Colonic mucosa (tissue), 4 donors: Measurements from ENCODE around the gene C11orf91. TPM values are rescaled to one million over a fixed set of nuclear protein-coding genes. Genes with fewer than 3 reads are reported as not detected.

ENCODE experiments used
- DNase-seq: peaks from one replicate; pipeline ENCODE4 v3.0.0-alpha.2; 2020
- H3K27ac ChIP-seq: fragments of 200-600 bp; one replicate; pipeline ENCODE4 v1.8.0; 2021
- H3K27me3 ChIP-seq: fragments of 200-600 bp; one replicate; pipeline ENCODE4 v1.8.0; 2021
- H3K36me3 ChIP-seq: fragments of 200-600 bp; one replicate; pipeline ENCODE4 v1.8.0; 2021
- H3K4me1 ChIP-seq: fragments of 200-600 bp; one replicate; pipeline ENCODE4 v1.8.0; 2021; ENCODE audit warnings: mild to moderate bottlenecking
- H3K4me3 ChIP-seq: fragments of 200-600 bp; one replicate; pipeline ENCODE4 v1.8.0; 2021
- H3K9ac ChIP-seq, 2 donors: one replicate each; pipeline ENCODE4 v1.7.0; 2013; ENCODE audit warnings: control low read depth in 2 of 2, low read depth in 2 of 2, low read length in 2 of 2
- H3K9me3 ChIP-seq: fragments of 200-600 bp; one replicate; pipeline ENCODE4 v1.8.0; 2021
- intact Hi-C: fragments of 100-400 bp; cut with DNase I; formaldehyde crosslinking; loops from one replicate; pipeline ENCODE4 v1.14.1; 2022
- total RNA-seq, 2 donors: library from RNA; stranded (reverse); fragmentation: NEBNext Ultra II Directional in 1 of 2; extraction: Animal tissue kit (Norgen Biotek cat#: 25700) in 1 of 2; gene quantifications; one replicate each; pipeline ENCODE4 v1.2.1, GENCODE V29; 2021
- TF ChIP-seq, protein P1 (sequence below): fragments of 200-600 bp; IDR thresholded peaks from one replicate; pipeline ENCODE4 v1.8.0; 2022; ENCODE audit warnings: antibody characterized with exemption, mild to moderate bottlenecking
- donor health status: healthy.
- donor health status: DM: no; HTN: no; CAD: no.
- donor health status: DM: no; HTN: no; CAD: no.

C11orf91 gene
- total RNA-seq, 2 donors from 2014 or later, result not detected

- DNase-seq, result no peak
- Histone ChIP-seq H3K9ac (no peak overlapping the region), H3K27me3 (no peaks in the 10 kb centered on the region), H3K36me3 (no peaks in the 10 kb centered on the region), H3K27ac (no peak overlapping the region), H3K4me3 (no peak overlapping the region), H3K4me1 (no peaks in the 10 kb centered on the region), H3K9me3 (no peaks in the 10 kb centered on the region)
- TF ChIP-seq, protein P1, sequence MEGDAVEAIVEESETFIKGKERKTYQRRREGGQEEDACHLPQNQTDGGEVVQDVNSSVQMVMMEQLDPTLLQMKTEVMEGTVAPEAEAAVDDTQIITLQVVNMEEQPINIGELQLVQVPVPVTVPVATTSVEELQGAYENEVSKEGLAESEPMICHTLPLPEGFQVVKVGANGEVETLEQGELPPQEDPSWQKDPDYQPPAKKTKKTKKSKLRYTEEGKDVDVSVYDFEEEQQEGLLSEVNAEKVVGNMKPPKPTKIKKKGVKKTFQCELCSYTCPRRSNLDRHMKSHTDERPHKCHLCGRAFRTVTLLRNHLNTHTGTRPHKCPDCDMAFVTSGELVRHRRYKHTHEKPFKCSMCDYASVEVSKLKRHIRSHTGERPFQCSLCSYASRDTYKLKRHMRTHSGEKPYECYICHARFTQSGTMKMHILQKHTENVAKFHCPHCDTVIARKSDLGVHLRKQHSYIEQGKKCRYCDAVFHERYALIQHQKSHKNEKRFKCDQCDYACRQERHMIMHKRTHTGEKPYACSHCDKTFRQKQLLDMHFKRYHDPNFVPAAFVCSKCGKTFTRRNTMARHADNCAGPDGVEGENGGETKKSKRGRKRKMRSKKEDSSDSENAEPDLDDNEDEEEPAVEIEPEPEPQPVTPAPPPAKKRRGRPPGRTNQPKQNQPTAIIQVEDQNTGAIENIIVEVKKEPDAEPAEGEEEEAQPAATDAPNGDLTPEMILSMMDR, result no peak
- intact Hi-C loops, result no loop called here
These were observed 41.1 kb downstream of the C11orf91 start for GRCh38 chr11:33659370-33660139.

DNA sequence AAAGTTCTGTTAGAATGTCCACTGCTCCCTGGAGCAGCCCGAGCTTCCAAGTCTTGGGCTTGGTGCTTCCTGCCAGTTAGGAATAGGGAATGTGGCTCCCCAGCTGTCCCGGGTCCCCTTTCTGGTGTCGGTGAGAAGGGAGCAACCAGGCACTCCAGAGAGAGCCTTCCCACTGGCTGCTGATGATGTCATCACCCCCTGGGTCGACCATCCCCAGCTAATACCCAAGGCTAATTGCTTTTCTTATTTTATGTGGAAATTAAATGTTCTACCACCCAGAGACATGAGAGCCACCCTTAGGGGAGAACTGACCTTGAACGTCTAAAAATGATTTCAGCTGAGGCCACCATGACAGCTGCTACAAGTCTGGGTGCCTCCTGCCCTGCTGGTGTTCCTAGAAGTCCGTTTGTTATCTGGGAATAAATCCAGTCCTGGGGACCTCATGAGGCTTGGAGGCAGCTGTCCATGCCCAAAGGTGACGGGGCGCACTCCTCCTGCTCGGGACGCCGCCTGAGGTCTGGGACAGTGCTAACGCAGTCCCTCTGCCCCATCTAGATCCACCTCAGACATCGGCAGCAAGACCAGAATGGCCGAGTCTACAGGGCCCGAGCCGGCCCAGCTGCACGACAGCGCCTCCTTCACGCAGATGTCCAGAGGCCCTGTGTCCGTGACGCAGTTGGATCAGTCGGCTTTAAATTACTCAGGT is 42.3 kb downstream of the C11orf91 start:
- no peaks in the 10 kb centered on the region for H3K27me3 ChIP-seq
- no peak for DNase-seq
- no peaks in the 10 kb centered on the region for H3K4me1 ChIP-seq
- H3K4me3 ChIP-seq, result no peak overlapping the region
- no peaks in the 10 kb centered on the region for H3K36me3 ChIP-seq
- H3K9ac ChIP-seq, result no peak overlapping the region
- intact Hi-C loops, result no loop called here
- TF ChIP-seq, protein P1, result no peak
- H3K27ac ChIP-seq, result no peak overlapping the region
- H3K9me3 ChIP-seq, result no peaks in the 10 kb centered on the region

- no peaks in the 10 kb centered on the region for H3K36me3 ChIP-seq
- H3K9me3 ChIP-seq, result no peaks in the 10 kb centered on the region
- no peak overlapping the region for H3K4me3 ChIP-seq
- no peak for DNase-seq
- no peaks in the 10 kb centered on the region for H3K27me3 ChIP-seq
- intact Hi-C loops, result no loop called here
- no peaks in the 10 kb centered on the region for H3K4me1 ChIP-seq
- H3K9ac ChIP-seq, result no peak overlapping the region
- TF ChIP-seq, protein P1, result no peak
- no peak overlapping the region for H3K27ac ChIP-seq
These were observed 42.9 kb downstream of the C11orf91 start for GRCh38 chr11:33657757-33658156.

- no peak for DNase-seq
- no peaks in the 10 kb centered on the region for H3K9me3 ChIP-seq
- TF ChIP-seq, protein P1, result no peak
- H3K27ac ChIP-seq, result no peak overlapping the region
- intact Hi-C loops, result no loop called here
- no peak overlapping the region for H3K4me3 ChIP-seq
- no peaks in the 10 kb centered on the region for H3K4me1 ChIP-seq
- no peaks in the 10 kb centered on the region for H3K27me3 ChIP-seq
- no peak overlapping the region for H3K9ac ChIP-seq
- H3K36me3 ChIP-seq, result no peaks in the 10 kb centered on the region
These were observed 43.9 kb downstream of the C11orf91 start for GRCh38 chr11:33656768-33657167.

GRCh38 chr11:33655842-33656600 is 44.6 kb downstream of the C11orf91 start:
- intact Hi-C loops, result no loop called here
- Histone ChIP-seq H3K4me1 (no peaks in the 10 kb centered on the region), H3K9me3 (no peaks in the 10 kb centered on the region), H3K27ac (no peak overlapping the region), H3K9ac (no peak overlapping the region), H3K27me3 (no peaks in the 10 kb centered on the region), H3K36me3 (no peaks in the 10 kb centered on the region), H3K4me3 (no peak overlapping the region)
- TF ChIP-seq, protein P1, result no peak
- no peak for DNase-seq
